Endothelial cell of umbilical vein (primary cell): ENCODE results near the gene CARD9. TPM values are rescaled to one million over a fixed set of nuclear protein-coding genes. Genes with fewer than 3 reads are reported as not detected.

ENCODE experiments used
- BruUV-seq: library from RNA; stranded (reverse); fragments of 400-500 nt; replicated peaks from 2 replicates; lab custom pipeline; 2021; lab: Mats Ljungman, UMichigan
- CTCF ChIA-PET: fragments of 300-600, 350-600 bp; sonication (Branson Sonifier 250); formaldehyde crosslinking; loops from one replicate; lab custom pipeline; 2021; ENCODE audit warnings: antibody characterized with exemption, inconsistent platforms; lab: Charles Lee
- POLR2A ChIA-PET: fragments of 300-600, 350-600 bp; sonication (Branson Sonifier 250); formaldehyde crosslinking; loops from one replicate; lab custom pipeline; 2021; ENCODE audit warnings: antibody characterized with exemption, inconsistent platforms; lab: Charles Lee
- DNase-seq: peaks from one replicate; pipeline ENCODE4 v3.0.0-alpha.2; 2011; ENCODE audit warnings: low read depth, low spot score
- FAIRE-seq: peaks from 2 replicates; lab custom pipeline; 2011; peaks lifted over from hg19 to GRCh38; lab: Jason Lieb, UNC
- H2AFZ ChIP-seq: 2 replicates; pipeline ENCODE4 v1.6.0; 2012; ENCODE audit warnings: low read depth, low read length, control low read depth, inconsistent platforms
- H3K27ac ChIP-seq: 2 replicates; pipeline ENCODE4 v1.5.1; 2011; ENCODE audit warnings: low read depth, mild to moderate bottlenecking, control low read depth, low read length, moderate library complexity; ENCODE audit not compliant: insufficient read depth
- H3K27me3 ChIP-seq, 2 experiments: 2 replicates each; pipeline versions ENCODE4 v1.6.0 to v1.6.1; 2011; ENCODE audit warnings: low read length in 2 of 2, mixed read lengths in 1 of 2; ENCODE audit not compliant: control insufficient read depth in 2 of 2, insufficient read depth in 2 of 2
- H3K36me3 ChIP-seq, 2 experiments: 2 replicates in 1 of 2; 3 replicates in 1 of 2; pipeline ENCODE4 v1.5.1; 2011; ENCODE audit warnings: low read length in 2 of 2, mild to moderate bottlenecking in 1 of 2, moderate library complexity in 1 of 2; ENCODE audit not compliant: control insufficient read depth in 2 of 2, insufficient read depth in 2 of 2; ENCODE audit errors: extremely low read depth in 1 of 2
- H3K4me1 ChIP-seq: 3 replicates; pipeline ENCODE4 v1.5.1; 2011; ENCODE audit warnings: mild to moderate bottlenecking, low read length; ENCODE audit not compliant: control insufficient read depth, insufficient read depth; ENCODE audit errors: extremely low read depth
- H3K4me2 ChIP-seq: 2 replicates; pipeline ENCODE4 v1.6.1; 2011; ENCODE audit warnings: low read length, control low read depth, mixed read lengths; ENCODE audit not compliant: insufficient read depth
- H3K4me3 ChIP-seq, 3 experiments: fragments of 200-600 bp in 1 of 3; sonication (generic), shearing (Covaris generic) in 1 of 3; replicated peaks in 1 of 3; 2 replicates each; pipeline ENCODE4 v1.5.1; 2011 to 2016; ENCODE audit warnings: control low read depth in 3 of 3, low read length in 3 of 3, mild to moderate bottlenecking in 2 of 3, inconsistent platforms in 1 of 3, low read depth in 1 of 3, moderate library complexity in 1 of 3; ENCODE audit not compliant: insufficient read depth in 1 of 3
- H3K79me2 ChIP-seq: 2 replicates; pipeline ENCODE4 v1.6.0; 2012; ENCODE audit warnings: low read length, inconsistent platforms; ENCODE audit not compliant: control insufficient read depth, insufficient read depth
- H3K9ac ChIP-seq: replicated peaks from 2 replicates; pipeline ENCODE3; 2011; ENCODE audit warnings: low read length, control low read depth; ENCODE audit not compliant: insufficient read depth; ENCODE audit errors: extremely low read depth
- H3K9me1 ChIP-seq: replicated peaks from 3 replicates; pipeline ENCODE4 v1.6.0; 2011; ENCODE audit warnings: mild to moderate bottlenecking, low read length; ENCODE audit not compliant: control insufficient read depth, insufficient read depth; ENCODE audit errors: extremely low read depth
- H3K9me3 ChIP-seq: replicated peaks from 2 replicates; pipeline ENCODE4 v1.5.1; 2012; ENCODE audit warnings: low read length, inconsistent platforms; ENCODE audit not compliant: control insufficient read depth, insufficient read depth
- H4K20me1 ChIP-seq: replicated peaks from 2 replicates; pipeline ENCODE3; 2011; ENCODE audit warnings: mild to moderate bottlenecking, low read length; ENCODE audit not compliant: control insufficient read depth, insufficient read depth; ENCODE audit errors: extremely low read depth
- CTCF ChIP-seq, 2 donors: IDR thresholded peaks; 1 replicate in 1 of 2; 2 replicates in 1 of 2; pipeline ENCODE4 v1.5.1; 2011; ENCODE audit warnings: low read length in 2 of 2, mild to moderate bottlenecking in 2 of 2, moderate library complexity in 2 of 2, control low read depth in 1 of 2, inconsistent platforms in 1 of 2, low read depth in 1 of 2; ENCODE audit not compliant: insufficient read depth in 1 of 2; ENCODE audit errors: extremely low read depth in 1 of 2
- EZH2 ChIP-seq: IDR thresholded peaks from 2 replicates; pipeline ENCODE4 v1.6.1; 2012; ENCODE audit warnings: borderline replicate concordance, low read depth, mild to moderate bottlenecking, moderate library complexity, low read length, inconsistent platforms; ENCODE audit not compliant: severe bottlenecking
- FOS ChIP-seq: IDR thresholded peaks from 2 replicates; pipeline ENCODE4 v1.6.1; 2011; ENCODE audit warnings: mild to moderate bottlenecking, low read length, moderate library complexity, borderline replicate concordance; ENCODE audit not compliant: insufficient read depth
- GATA2 ChIP-seq: IDR thresholded peaks from 2 replicates; pipeline ENCODE4 v1.7.0; 2011; ENCODE audit warnings: low read depth, mild to moderate bottlenecking, moderate library complexity, mixed read lengths, low read length; ENCODE audit not compliant: insufficient read length, insufficient read depth
- JUN ChIP-seq: IDR thresholded peaks from 2 replicates; pipeline ENCODE4 v1.6.1; 2011; ENCODE audit warnings: borderline replicate concordance, low read depth; ENCODE audit not compliant: insufficient read length, insufficient read depth
- MAX ChIP-seq: IDR thresholded peaks from 2 replicates; pipeline ENCODE4 v1.6.1; 2011; ENCODE audit not compliant: insufficient read depth, insufficient read length
- MYC ChIP-seq: IDR thresholded peaks from one replicate; pipeline ENCODE4 v1.6.1; 2011; ENCODE audit warnings: mild to moderate bottlenecking, low read depth, low read length
- POLR2A ChIP-seq: IDR thresholded peaks from 2 replicates; pipeline ENCODE4 v1.6.1; 2012; ENCODE audit warnings: low read depth, mild to moderate bottlenecking, control low read depth, low read length
- POLR2AphosphoS5 ChIP-seq: IDR thresholded peaks from 2 replicates; pipeline ENCODE4 v1.6.1; 2012; ENCODE audit warnings: low read depth, mild to moderate bottlenecking, control low read depth, low read length, moderate library complexity; ENCODE audit not compliant: insufficient read depth
- dilution Hi-C: fragments of 300-500 bp; cut with MboI; formaldehyde crosslinking; loops from one replicate; pipeline ENCODE4 v1.15.0; 2019; ENCODE audit warnings: low sequenced_read_pairs; ENCODE audit not compliant: extremely low pct_ligation_motif_present
- intact Hi-C: fragments of 100-400 bp; cut with micrococcal nuclease; formaldehyde crosslinking; loops from one replicate; pipeline ENCODE4 v1.10.0; 2022
- polyA plus RNA-seq, 4 experiments: library from polyadenylated mRNA; depleted of rRNA in 3 of 4; stranded (reverse) in 3 of 4; unstranded in 1 of 4; fragments of >200 nt; gene quantifications; 2 replicates each; pipeline versions ENCODE4 v1.2.1 to v1.2.3, GENCODE V29; 2011 to 2012; ENCODE audit warnings: missing spikeins in 1 of 4
- total RNA-seq: library from RNA; stranded (reverse); gene quantifications from 2 replicates; pipeline ENCODE4 v1.2.3, GENCODE V29; 2021

The CARD9 gene
- total and polyA plus RNA-seq, 2 donors (not counting 3 experiments of a cell fraction or from before 2014, with no cell fraction given) = 0.22 to 0.71 TPM

- Histone ChIP-seq H3K9me3 (no peaks in the 10 kb centered on the region), H3K4me2 (no peak overlapping the region), H3K4me3 (no peak overlapping the region), H2AFZ (no peak overlapping the region), H3K79me2 (peaks cover 16% of the 10 kb centered on the region), H4K20me1 (no peaks in the 10 kb centered on the region), H3K27ac (no peak overlapping the region), H3K27me3 (no peaks in the 10 kb centered on the region), H3K9ac (no peak overlapping the region), H3K9me1 (no peaks in the 10 kb centered on the region), H3K36me3 (peaks cover 5 to 33% of the 10 kb centered on the region in 2 experiments), H3K4me1 (no peaks in the 10 kb centered on the region)
- dilution Hi-C loops = no loop called here
- no TSS peak for BruUV-seq
- intact Hi-C loops = no loop called here
- ChIA-PET POLR2A (no interaction called here), CTCF (interaction anchor here (1.0 kb wide), 1 partner anchor 74 kb away, joined by 3 read pairs; no protein-coding TSS in a partner anchor)
- FAIRE-seq (no peak), DNase-seq (no peak)
- TF ChIP-seq GATA2 = no peak
- no peak for TF ChIP-seq EZH2
- TF ChIP-seq FOS = no peak
- no peak for TF ChIP-seq POLR2A
- no peak for TF ChIP-seq POLR2AphosphoS5
- no peak for TF ChIP-seq MAX
- no peak for TF ChIP-seq JUN
- TF ChIP-seq MYC = no peak
- TF ChIP-seq CTCF (IDR thresholded peaks at IDR 0.05; ENCODE audit: extremely low read depth in 1 of 2, insufficient read depth in 1 of 2, low read depth in 1 of 2, low read length in 2 of 2) = no peak
Observed at GRCh38 chr9:136335296-136336155, 37.9 kb downstream of the CARD9 start.
